Pons (tissue), 1 donor: ENCODE data around the gene VCPKMT.
"Not testable (repeated sequence)": the region's sequence is repeated elsewhere in the genome, so short reads cannot be mapped to it uniquely, and the experiment has no call there.

Source experiments
- DNase-seq: peaks from one replicate; pipeline ENCODE4 v3.0.0-alpha.2; 2016; ENCODE audit warnings: low spot score

Gene VCPKMT

DNA sequence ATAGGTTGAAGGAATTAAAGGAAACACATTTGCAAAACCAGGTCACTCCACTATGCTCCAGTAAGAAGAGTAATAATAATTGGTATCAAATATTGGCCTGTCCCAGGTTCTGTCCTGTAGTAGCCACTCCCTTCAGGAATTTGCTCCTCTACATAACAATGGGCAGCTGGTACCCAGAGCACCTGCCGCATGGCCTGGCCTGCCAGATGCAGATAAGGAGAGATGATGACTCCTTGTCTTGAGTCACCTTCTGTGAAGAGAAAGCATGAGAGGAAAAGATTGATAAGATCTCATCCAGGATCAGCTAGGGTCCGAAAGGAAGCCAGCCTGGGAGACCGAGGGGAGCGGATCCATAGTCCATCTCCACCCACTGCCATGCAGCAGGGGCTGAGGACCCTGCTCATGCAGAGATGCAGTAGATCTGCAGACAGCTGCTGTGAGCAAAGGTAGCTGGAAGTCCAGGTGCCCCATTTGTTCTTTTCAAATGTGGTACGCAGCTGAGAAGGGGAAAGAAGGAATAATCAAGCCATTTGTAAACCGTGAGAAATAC, 24.3 kb downstream of the VCPKMT start:
- DNase-seq, result no peak

DNA sequence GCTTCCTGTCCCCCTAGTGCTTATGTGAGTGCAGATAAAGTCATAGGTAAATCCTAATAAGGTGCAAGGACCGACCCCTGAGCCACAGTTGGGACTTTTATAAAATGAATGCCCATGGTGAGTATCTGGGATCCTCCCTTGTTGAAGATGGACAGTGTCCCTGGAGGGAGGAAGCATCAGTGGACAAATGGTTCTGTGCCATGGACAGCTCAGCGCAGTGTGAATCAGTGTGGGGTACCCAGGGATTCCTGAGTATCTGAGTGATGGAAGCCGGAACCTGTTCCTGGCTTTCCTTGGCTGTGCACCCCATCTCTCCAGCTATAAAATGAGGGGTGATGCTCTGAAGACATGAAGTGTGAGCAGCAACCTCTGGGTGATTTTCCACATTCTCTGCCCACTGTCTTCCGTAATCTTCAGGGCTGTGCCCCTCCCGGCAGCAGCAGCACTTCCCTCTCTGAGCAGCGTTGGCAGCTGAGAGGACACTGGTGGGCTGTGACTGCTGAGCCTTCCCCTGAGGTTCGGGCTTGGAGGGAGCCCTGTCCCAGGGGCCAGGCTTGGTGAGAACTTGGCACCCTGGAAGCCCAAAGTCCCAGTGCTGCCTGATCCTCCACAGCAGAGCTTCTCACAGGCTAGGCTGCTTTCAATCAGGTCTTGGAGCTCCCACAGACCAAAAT, 25.0 kb downstream of the VCPKMT start:
- DNase-seq, result no peak

DNA sequence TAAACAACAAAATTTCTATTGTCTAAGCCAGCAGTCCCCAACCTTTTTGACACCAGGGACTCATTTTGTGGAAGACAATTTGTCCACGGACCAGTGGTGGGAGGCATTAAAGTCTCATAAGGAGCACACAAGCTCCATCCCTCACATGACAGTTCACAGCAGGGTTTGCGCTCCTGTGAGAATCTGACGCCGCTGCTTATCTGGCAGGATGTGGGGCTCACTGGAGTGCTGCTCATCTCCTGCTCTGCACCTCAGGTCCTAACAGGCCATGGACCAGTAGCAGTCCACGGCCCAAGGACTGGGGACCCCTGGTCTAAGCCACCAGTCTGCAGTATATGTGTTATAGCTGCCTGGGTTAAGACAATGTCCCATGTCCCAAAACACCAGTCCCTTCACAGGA, 27.2 kb downstream of the VCPKMT start:
- no peak for DNase-seq

DNA sequence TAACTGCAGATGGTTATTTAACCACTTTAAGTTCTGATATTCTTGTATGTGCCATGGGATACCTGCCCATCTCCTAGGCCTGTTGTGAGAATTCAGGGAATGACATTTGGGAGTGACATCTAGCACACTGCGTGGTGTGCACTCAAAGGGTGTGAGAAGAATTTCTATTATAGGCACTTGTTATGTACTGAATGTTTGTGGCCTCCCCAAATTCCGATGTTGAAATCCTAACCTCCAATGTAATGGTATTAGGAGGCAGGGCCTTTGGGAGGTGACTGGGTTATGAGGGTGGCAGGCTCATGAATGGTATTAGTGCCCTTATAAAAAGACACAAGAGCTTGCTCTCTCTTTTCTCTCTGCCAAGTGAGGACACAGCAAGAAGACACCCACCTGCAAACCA, 27.6 kb downstream of the VCPKMT start:
- DNase-seq, result no peak

DNA sequence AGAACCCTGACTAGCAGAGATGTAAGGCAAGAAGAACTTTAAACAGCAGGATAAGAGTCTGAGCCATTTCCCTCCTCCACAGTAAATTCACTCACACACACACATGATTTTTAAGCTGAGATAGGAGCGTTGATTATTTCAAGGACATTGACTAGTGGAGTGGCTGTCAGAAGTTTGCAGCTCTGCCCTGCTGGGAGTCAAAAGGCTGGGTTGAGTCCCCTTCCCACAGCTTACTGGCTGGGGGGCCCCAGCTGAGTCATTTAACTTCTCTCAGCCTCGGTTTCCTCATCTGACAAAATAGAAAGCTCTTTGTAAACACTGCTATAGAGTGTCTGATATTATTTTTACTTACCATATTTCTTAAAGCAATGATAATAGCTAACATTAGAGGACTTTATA, 28.3 kb downstream of the VCPKMT start:
- no peak for DNase-seq

DNA sequence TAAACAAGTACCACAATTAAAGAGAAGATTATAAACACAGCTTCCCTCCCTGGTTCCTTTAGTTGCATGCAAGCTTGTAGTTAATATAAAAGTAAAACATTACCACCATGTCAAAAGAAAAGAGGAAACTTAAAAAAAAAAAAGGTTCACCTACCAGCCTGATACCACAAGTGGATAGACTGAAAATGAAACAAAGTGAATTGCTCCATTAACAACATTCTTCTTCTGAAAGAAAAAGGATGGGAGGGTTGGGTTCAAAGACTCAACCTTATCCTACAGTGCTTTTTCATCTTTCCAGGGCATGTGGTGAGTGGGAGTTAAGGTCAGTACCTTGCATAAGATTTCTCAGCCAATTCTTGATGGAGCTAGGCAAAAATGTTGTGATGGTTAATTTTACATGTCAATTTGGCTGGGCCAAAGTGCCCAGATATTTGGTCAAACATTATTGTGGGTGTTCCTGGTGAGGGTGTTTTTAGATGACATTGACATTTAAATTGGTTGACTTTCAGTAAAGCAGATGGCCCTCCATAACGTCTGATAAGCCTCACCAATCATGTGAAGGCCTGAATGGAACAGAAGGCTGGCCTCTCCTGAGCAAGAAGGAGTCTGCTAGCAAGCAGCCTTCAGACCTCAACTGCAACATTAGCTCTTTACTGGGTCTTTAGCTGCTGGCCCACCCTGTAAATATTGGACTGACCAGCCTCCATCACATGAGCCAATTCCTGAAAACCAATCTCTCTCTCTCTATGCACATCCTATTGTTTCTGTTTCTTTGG, 28.8 kb downstream of the VCPKMT start:
- DNase-seq, result no peak

DNA sequence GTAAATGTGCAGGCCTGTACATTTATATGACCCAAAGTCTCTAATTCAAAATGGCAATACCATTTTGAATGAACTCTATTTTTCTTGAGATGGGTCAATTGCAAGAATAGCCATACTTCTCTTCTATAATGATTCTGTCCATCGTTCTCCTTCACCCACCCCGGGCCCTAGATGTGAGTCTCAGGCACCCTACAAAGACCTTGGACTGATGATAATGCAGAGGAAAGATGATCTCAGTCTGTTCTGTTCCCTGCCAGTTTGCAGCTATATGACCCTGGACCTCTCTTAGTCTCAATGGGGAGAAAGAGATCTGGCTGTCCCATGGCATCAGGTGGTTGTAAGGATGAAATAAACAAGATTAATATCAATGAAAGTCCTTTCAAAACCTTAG, 30.1 kb downstream of the VCPKMT start:
- no peak for DNase-seq

DNA sequence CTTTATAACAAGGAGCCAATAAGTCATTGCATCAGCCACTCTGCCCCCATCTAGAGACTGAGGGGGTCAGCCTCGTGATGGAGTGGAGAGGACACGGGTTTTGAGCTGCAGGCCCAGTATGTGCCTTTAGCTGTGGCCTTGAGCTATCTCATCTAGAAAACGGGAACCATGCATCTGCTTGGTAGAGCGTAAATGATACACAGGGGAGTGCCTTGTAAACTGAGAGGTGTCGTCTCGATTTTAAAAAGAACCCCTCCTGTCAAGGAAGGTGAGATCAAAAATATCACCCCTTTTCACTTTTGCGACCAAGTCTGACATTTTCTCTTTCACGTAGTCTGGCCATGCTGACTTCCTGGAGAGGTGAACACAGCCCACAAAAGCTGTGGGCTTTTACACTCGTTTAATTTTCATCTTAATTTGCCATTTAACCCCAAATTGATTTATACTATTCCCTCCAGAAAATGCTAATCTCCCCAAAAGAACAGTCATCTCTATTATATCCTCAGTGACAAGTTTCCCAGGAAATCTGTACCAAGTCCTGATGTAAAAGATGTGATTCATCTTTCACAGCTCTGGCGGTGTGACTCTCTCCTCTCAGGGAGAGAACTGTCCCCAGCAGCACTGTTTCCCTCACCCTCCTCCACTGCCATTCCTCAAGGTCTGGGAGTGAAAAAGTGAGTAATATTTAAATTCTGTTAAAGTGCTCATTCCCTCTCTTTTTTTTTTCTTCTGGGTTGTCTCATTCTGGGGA, 30.6 kb downstream of the VCPKMT start:
- DNase-seq, result no peak

DNA sequence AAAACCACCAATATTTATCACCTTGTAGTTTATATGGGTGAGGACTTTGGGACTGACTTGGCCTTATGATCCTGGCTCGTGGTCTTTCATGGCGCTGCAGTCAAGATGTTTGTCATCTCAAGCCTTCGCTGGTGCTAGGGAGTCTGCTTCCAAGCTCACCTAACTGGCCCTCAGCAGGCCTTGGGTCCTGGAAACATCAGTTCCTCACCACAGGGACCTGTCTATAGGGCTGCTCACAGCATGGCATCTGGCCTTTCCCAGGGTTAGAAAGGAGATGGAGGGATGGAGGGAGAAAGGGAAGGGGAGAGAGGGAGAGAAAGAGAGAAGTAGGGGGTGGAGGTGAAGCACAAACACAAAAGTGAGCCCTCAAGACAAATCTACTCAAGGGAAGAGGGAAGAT, 31.7 kb downstream of the VCPKMT start:
- DNase-seq, result no peak

DNA sequence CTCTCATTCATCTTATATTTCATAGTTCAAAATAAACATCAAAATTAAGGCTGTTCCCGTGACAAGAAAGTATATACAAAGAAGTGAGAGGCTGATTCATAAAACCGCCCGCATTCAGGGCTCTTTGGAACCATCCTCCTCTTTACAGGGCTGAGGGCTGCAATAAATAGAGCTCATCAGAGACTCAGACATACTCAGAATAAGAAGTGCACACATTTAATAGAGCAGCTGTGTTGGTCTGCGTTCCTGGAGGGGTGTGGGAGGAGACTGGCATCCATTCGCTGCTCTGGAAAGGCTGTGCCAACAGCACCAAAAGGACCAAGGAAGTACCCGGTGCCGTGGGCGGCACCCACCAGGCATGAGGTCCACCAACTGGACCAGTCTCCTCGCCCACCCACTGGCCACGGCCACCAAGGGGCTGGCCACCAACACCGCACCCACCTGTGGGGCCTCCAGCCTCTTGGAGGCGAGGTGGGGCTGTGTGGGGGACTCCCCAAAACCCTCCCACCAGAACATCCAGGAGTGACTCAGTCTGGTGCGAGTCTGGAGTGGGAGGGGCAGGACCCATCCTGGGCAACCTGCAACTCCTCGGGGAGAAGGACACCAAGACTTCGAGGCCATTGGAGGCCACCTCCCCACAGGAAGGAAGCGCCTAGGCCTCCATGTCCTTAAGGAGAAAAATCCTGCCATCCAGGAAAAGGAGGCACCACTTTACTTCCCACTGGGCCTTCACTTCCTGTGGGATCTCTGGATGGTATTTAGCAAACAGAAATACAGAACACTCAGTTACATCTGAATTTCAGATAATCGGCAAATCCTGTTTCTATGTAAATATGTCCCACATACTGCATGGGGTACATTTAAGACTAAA, 32.7 kb downstream of the VCPKMT start:
- DNase-seq, result no peak

DNA sequence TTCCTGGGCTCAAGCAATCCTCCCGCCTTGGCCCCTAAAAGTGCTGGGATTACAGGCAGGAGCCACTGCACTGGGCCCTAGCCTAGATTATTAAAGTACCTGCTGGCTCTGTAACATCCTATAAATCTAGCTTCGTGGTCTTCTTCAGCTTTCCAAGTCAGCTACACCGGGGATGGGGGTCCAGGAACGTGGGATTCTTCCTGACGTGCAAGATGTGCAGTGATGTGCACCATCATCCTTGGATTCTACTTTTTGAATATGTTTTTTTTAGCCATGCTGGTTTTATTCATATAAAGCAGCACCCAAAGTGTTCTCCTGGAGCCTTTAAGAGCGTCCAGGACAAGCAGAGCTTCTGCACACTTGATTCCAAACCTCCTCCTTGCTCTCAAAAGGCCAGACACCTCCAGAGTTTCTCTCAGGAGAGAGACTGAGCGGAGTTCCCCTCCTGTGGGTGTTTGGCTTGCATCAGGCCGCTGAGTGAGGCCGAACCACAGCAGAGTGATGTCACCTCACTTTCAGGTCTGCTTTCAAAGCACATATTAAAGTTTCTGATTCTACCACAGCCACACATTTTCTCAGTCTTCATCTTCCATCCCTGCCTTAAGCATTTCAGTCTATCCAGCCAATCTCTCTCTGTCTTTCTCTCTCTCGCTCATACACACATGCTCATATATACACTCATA, 33.4 kb downstream of the VCPKMT start:
- no peak for DNase-seq

DNA sequence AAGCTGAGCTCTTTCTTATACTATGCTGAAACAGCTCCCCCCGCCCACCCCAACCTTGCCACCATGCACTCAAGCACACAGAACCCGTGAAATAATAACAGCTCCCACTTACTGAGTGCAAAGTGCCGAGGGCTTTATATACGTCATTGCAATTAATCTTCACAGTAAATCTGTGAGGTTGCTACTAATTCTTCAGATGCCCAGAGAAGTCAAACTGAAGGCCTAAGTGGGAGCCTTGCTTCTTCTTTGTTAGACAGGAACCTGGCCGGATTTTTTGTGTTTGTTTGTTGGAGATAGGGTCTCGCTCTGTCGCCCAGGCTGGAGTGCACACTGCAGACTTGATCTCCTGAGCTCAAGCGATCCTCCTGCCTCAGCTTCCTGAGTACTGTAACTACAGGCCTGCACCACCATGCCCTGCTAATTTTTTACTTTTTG, 34.0 kb downstream of the VCPKMT start:
- DNase-seq, result no peak

DNA sequence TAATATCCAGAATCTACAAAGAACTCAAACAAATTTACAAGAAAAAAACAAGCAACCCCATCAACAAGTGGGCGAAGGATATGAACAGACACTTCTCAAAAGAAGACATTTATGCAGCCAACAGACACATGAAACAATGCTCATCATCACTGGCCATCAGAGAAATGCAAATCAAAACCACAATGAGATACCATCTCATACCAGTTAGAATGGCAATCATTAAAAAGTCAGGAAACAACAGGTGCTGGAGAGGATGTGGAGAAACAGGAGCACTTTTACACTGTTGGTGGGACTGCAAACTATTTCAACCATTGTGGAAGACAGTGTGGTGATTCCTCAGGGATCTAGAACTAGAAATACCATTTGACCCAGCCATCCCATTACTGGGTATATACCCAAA, 37.3 kb downstream of the VCPKMT start:
- not testable (repeated sequence) for DNase-seq

DNA sequence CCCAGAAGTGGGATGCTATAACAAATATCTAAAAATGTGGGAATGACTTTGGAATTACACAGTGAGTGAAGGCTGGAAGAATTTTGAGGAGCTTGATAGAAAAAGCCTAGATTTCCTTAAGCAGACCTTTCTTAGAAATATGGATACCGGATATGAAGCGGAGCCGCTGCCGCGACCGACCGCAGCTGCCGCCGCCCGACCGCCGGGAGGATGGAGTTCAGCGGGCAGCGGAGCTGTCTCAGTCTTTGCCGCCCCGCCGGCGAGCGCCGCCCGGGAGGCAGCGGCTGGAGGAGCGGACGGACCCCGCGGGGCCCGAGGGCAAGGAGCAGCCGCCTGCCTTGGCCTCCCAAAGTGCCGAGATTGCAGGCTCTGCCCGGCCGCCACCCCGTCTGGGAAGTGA, 42.7 kb downstream of the VCPKMT start:
- not testable (repeated sequence) for DNase-seq

DNA sequence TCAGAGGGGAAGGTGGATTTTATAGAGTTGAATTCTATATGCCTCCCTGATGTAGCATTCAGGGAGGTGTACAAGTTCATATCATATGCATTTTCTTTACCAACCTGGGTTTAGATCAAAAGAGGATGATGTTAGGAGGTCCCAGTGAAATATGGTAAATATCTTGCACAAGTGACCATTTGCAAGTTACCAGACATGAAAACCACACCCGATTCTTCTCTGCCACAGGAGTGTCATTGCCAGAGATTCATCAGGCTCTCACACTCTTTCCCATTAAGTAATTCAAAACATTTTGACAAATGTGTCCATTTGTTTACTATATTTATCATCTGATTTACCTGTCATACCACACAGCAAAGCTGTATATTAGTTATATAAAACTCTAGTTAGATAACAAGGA, 44.0 kb downstream of the VCPKMT start:
- DNase-seq, result no peak

DNA sequence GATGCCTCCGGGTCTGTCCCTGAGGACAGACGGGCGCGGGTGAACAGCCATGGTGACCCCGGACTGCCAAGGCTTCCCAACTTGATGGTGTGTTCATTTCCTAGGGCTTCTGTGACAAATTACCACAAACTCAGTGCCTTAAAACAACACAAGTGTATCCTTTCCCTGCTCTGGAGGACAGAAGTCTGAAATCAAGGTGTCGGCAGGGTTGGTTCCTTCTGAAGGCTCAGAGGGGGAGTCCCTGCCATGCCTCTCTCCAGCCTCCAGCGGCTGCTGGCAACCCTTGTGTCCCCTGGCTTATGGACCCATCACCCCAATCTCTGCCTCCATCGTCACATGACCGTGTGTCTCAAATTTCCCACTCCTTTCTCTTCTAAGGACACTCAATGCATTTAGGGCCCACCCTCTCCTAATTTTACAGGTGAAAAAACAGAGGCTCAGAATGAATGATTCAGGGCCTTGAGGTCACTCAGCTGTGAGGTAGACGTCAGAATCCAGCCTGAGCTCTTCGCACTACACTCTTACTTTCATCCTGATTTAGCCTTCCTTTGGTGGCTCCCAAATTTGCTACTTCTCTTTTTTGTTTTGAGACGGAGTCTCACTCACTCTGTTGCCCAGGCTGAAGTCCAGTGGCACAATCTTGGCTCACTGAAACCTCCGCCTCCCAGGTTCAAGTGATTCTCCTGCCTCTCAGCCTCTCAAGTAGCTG, 45.4 kb downstream of the VCPKMT start:
- no peak for DNase-seq

DNA sequence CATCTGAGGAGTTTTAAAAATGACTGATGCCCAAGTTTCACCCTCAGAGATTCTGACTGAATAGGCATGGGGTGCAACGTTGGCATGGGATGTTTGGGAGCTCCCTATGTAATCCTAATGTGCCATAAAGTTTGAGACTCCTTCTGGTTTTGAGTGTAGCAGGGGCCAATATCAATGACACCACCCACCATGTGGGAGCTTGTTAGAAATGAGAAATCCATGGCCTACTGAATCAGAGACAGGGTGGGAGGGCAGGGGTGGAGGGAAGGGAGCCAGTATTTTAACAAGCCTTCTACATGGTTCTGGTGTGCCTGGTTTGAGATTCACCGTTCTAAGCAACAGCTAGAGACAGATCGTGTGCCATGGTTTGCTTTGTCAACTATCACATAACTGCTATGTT, 46.1 kb downstream of the VCPKMT start:
- DNase-seq, result no peak

DNA sequence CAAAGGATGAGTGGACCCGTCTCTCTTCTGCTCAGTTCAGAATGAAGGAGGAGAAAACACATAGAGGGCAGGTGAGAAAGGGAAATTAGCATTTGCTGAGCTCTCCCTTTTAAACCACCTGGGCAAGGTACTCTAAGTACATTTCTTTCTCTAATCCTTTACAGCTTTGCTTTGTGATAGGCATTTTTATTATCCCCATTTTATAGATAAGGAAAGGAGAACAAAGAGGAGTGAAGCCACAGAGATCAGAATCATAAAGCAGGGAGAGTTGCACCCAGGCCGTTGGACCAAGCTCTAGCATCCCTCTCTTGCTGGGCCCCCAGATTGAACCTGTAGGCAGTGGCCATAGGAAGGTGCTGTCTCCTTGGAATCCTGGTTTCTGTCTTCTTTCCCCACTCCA, 47.0 kb downstream of the VCPKMT start:
- no peak for DNase-seq

DNA sequence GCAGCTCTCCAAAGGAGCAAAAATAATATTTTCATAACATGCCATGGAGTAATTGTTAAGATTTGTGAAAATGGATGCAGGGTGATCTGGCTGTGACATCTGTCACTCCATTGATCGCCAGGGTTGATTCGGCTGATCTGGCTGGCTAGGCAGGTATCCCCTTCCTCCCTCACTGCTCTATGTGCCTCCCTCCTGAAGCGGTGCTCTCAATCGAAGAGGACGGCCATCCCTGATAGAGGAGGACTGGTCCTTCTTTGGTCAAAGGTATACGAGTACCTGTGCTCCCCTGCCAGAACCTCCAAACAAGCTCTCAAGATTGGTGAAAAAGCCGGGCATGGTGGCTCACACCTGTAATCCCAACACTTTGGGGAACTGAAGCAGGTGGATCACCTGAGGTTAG, 47.9 kb downstream of the VCPKMT start:
- no peak for DNase-seq

DNA sequence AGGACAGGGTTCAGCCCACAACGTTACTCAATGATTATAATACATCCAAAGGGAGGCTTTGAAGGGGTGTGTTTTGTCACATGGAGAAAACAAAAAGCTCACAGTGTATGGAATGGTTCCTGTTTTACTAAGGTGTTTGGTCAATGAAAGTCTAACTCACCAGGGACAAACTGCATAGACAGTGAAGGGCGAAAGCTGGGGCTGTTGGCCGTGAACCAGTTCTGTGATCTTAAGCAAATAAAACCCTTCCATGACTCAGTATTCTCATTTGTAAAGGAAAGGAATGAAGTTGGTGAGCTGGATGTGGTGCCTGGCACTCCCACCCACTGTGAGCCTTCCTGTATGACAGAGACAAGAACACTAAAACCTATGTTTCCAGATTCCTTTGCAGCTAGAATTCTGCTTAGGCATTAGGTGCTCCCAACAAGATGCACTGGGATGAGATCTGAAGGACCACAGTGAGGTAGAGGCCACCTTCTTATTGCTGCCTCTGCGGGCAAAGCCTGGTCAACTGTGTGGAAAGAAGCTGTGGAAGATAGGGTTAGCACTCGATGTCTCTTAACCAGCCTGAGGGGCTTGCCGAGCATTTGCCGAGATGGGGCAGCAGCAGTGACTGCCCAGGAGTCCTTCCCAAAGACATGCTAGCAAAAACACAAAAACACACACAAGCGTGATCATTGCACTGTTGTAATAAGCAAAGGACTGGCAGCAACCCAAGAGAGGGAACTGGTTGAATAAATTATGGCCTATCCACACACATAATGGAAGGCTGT, 48.5 kb downstream of the VCPKMT start:
- DNase-seq, result no peak
